AG09319 (cell line): Measurements from ENCODE around the gene ENC1.

Experiments
- DNase-seq: peaks from one replicate; pipeline ENCODE4 v3.0.0-alpha.2; 2010; ENCODE audit warnings: low read depth; ENCODE audit errors: extremely low read depth
- TF ChIP-seq, protein P1 (sequence below): IDR thresholded peaks from 2 replicates; pipeline ENCODE4 v1.5.1; 2011; ENCODE audit warnings: low read depth, mild to moderate bottlenecking, inconsistent platforms, low read length, moderate library complexity

ENC1 gene

DNA sequence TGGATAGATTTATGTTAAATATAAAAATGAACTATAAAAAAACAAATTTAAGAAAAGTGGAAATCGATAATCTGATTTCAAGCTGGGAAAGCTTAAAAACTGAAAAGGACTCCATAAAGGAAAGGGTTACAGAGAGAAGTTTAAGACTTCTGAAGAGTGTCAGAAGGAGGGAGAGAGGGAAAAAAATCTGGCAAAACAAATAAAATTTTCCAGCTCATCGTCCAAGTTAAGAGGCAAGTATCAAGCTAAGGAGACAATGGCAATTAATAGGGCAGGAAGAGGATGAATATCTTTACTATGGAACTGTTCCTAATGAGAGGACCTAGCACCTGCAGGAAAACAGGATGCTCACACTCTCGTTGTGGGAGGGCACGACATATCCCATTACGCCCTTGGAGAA, 24.0 kb upstream of the ENC1 start:
- TF ChIP-seq, protein P1, sequence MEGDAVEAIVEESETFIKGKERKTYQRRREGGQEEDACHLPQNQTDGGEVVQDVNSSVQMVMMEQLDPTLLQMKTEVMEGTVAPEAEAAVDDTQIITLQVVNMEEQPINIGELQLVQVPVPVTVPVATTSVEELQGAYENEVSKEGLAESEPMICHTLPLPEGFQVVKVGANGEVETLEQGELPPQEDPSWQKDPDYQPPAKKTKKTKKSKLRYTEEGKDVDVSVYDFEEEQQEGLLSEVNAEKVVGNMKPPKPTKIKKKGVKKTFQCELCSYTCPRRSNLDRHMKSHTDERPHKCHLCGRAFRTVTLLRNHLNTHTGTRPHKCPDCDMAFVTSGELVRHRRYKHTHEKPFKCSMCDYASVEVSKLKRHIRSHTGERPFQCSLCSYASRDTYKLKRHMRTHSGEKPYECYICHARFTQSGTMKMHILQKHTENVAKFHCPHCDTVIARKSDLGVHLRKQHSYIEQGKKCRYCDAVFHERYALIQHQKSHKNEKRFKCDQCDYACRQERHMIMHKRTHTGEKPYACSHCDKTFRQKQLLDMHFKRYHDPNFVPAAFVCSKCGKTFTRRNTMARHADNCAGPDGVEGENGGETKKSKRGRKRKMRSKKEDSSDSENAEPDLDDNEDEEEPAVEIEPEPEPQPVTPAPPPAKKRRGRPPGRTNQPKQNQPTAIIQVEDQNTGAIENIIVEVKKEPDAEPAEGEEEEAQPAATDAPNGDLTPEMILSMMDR: no peak
- no peak for DNase-seq

DNA sequence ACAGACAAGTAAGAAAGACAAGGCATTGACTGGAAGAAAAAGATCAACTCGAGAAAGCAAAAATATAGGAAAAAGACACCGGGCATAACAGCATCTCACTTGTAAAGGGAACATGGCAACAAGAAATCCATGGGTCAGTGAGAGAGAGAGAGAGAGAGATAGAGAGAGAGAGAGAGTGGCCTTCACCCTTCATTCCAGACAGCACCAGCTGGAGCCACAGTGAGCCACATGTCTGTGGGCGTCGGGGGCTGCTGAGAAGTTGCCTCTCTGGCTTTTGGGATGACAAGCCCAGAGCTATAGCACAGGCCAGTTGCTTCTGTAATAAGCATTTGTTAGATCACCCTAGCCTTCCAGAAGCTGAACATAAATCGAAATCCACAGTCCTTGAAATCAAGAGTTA, 20.3 kb upstream of the ENC1 start:
- DNase-seq: no peak
- TF ChIP-seq, protein P1: no peak

DNA sequence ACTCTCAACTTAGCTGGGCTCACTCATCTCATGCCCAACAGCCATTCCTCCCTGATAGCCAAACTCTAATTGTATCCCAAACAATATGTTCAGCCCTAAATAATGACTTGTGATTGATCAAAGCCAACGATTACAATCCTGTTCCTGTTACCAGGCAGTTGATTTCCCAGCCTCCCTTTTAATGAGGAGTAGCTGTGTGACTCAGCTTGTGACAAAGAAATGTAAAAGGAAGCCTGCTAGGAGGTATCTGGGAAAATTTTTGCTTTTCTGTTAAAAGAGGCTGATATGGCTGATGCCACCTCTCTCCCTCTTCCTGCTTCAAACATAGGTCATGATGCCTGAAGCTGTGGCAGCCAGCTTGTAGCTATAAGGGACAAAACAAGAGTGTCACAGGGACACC, 19.6 kb upstream of the ENC1 start:
- DNase-seq: no peak
- TF ChIP-seq, protein P1: no peak

DNA sequence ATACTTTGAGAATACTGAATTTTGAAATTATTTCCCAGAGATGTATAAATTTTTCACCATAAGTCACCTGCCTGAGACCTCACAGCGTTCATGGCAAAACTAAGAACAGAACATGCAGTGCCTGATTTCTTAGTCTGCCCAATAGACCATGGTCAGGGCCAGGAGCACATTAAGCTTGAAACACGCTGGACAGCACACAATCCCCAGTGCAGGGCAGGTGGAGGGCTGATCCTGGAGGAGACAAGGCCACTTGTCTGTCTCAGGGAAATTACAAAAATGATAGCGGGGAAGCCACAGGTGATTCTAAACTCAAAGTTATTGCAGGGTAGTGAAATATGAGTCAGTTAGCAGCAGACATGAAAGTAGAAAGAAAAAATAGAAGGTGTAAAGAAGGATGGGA, 18.6 kb upstream of the ENC1 start:
- TF ChIP-seq, protein P1: no peak
- no peak for DNase-seq

DNA sequence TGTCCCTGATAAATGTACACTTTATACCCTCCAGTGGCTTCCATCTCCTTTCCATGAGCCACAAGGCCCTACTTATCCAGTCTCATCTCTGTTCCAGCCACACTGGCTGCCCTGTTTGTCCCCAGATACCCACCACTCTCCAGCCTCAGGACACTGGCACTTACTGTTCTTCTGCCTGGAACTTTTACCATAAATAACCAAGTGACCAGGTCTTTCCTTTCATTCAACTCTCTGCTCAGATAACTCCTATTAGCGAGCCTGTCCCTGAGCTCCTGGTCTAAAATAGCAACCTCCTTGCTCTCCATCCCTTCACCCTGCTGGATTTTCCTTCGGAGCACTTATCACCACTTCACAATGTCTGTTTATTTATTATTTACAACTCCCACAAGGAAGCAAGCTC, 16.6 kb upstream of the ENC1 start:
- DNase-seq: no peak
- TF ChIP-seq, protein P1: no peak

DNA sequence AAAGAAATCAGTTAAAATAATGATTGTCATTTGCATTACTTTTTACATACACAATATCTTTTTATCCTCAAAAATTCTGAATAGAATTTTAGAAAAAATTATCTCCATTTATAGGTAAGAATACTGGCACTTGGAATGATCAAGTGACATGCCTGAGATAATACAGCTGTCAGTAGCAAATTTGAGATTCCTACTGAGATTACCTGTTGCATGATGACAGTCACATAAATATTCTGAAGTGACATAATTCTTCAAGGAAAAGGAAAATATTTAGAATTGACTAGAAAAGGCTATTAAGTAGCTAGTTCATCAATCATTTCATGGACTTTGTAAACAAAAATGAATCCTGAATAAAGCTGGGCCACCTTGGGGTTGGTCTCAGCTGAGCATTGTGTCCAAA, 15.2 kb upstream of the ENC1 start:
- no peak for DNase-seq
- TF ChIP-seq, protein P1: no peak

DNA sequence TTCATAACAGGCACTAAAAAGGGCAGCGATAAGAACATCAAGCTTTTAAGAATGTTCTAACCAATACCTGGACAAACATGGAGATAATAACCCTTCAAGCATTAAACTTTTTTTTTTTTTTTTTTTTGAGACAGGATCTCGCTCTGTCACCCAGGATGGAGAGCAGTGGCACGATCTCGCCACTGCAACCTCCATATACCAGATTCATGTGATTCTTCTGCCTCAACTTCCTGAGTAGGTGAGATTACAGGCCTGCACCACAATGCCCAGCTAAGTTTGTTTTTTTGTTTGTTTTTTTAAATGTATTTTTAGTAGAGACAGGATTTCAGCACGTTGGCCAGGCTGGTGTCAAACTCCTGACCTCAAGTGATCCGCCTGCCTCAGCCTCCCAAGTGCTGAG, 14.7 kb upstream of the ENC1 start:
- TF ChIP-seq, protein P1: no peak
- no peak for DNase-seq
